Measurements from ENCODE around the gene LTBR. TPM values are rescaled to one million over a fixed set of nuclear protein-coding genes. Genes with fewer than 3 reads are reported as not detected.

LTBR gene
- total RNA-seq, 1 experiment from 2014 or later = 3.1 TPM

DNA sequence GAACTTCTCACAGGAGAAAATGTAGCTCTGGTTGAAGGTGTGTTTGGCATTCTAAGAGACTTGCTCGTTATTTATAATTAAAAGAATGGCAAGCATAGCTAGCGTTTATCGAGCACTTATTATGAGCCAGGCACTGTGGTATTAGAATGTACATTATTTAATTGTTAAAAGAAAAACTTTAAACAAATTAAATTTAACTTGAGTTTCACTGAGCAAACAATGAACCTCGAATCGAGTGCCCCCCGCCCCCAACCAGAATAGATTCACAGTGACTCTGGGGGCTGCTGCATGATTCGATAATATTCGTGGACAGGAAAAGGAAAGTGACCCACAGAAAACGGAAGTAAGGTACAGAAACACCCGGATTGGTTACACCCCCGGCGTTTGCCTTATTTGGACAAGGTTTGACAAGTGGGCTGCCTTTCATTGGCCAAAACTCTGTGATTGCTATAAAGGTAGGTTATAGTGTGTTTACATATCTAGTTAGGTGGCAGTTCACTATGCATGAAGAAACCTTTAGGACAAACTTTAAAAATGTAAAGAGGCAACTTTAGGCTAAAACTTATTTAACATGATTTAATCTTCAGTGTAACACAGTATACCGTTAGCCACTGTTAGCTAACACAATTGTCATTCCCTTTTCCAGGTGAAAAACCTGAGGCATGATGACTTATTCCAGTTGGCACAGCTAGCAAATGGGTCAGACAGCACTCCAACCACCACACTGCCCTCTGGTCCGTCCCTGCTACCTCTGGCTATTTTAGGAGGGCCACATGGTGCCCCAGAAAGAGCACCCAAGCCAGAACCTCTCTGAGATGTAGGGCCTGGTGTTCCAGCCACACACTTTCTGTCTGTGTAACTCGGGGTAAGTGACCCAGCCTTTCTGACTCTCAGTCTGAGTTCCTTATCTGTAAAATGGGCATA is 15.7 kb upstream of the LTBR start:
- in situ Hi-C loops (cut with HindIII; ENCODE audit: low pct_unique_long_range_greater_than_20kb, low sequenced_read_pairs) = no loop called here
- CTCF ChIA-PET = no interaction called here
- POLR2A ChIA-PET = interaction anchor here (0.6 to 0.7 kb wide), 2 partner anchors 39 to 166 kb away, joined by 3 to 9 read pairs; partner anchors contain the start of gene GAPDH
- peaks cover 46% of the 10 kb centered on the region for H3K4me1 ChIP-seq (ENCODE audit: control insufficient read depth, insufficient read depth, low read length)
- H3K4me3 ChIP-seq (ENCODE audit: low read depth in 2 of 2, low read length in 2 of 2) = peak overlapping the region in 1 of 2 experiments; percentile 3; a peak in 1 of 4 replicates
- H3K9me3 ChIP-seq (ENCODE audit: control insufficient read depth, insufficient read depth, low read depth, low read length) = no peaks in the 10 kb centered on the region
- ATAC-seq (peak; percentile 11; the same call in 1 of the 2 replicates), DNase-seq (ENCODE audit: low read depth, low spot score) (no peak)
- H3K27me3 ChIP-seq (ENCODE audit: control insufficient read depth, insufficient read depth, low read length) = no peaks in the 10 kb centered on the region
- no TSS peak for BruUV-seq (replicated peaks)
- H3K36me3 ChIP-seq (ENCODE audit: control insufficient read depth, insufficient read depth, low read length) = no peaks in the 10 kb centered on the region
- intact Hi-C loops (cut with micrococcal nuclease; ENCODE audit: unreplicated experiment) = no loop called here
- H3K27ac ChIP-seq (ENCODE audit: low read length) = peak overlapping the region; percentile 93
- TF ChIP-seq TCF7L2 (IDR thresholded peaks at IDR 0.05; ENCODE audit: low read depth, low read length) (no peak), REST (IDR thresholded peaks at IDR 0.05; ENCODE audit: insufficient read depth in 1 of 2, low read depth in 2 of 2, low read length in 1 of 2) (no peak), SIN3A (IDR thresholded peaks at IDR 0.05; ENCODE audit: borderline replicate concordance, insufficient read depth, low read depth, low read length) (no peak), POLR2AphosphoS5 (IDR thresholded peaks at IDR 0.05; ENCODE audit: low read depth, low read length) (no peak)
- TF ChIP-seq, protein P1, sequence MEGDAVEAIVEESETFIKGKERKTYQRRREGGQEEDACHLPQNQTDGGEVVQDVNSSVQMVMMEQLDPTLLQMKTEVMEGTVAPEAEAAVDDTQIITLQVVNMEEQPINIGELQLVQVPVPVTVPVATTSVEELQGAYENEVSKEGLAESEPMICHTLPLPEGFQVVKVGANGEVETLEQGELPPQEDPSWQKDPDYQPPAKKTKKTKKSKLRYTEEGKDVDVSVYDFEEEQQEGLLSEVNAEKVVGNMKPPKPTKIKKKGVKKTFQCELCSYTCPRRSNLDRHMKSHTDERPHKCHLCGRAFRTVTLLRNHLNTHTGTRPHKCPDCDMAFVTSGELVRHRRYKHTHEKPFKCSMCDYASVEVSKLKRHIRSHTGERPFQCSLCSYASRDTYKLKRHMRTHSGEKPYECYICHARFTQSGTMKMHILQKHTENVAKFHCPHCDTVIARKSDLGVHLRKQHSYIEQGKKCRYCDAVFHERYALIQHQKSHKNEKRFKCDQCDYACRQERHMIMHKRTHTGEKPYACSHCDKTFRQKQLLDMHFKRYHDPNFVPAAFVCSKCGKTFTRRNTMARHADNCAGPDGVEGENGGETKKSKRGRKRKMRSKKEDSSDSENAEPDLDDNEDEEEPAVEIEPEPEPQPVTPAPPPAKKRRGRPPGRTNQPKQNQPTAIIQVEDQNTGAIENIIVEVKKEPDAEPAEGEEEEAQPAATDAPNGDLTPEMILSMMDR (IDR thresholded peaks at IDR 0.05) = no peak

GRCh38 chr12:6368906-6369525 is 14.9 kb upstream of the LTBR start:
- TF ChIP-seq POLR2AphosphoS5 (IDR thresholded peaks at IDR 0.05; ENCODE audit: low read depth, low read length) (no peak), TCF7L2 (IDR thresholded peaks at IDR 0.05; ENCODE audit: low read depth, low read length) (no peak), SIN3A (IDR thresholded peaks at IDR 0.05; ENCODE audit: borderline replicate concordance, insufficient read depth, low read depth, low read length) (no peak), REST (IDR thresholded peaks at IDR 0.05; ENCODE audit: insufficient read depth in 1 of 2, low read depth in 2 of 2, low read length in 1 of 2) (no peak)
- TF ChIP-seq, protein P1 (IDR thresholded peaks at IDR 0.05) = no peak
- Histone ChIP-seq H3K27ac (ENCODE audit: low read length) (peak overlapping the region; percentile 93), H3K4me1 (ENCODE audit: control insufficient read depth, insufficient read depth, low read length) (peaks cover 54% of the 10 kb centered on the region), H3K36me3 (ENCODE audit: control insufficient read depth, insufficient read depth, low read length) (no peaks in the 10 kb centered on the region), H3K9me3 (ENCODE audit: control insufficient read depth, insufficient read depth, low read depth, low read length) (no peaks in the 10 kb centered on the region), H3K27me3 (ENCODE audit: control insufficient read depth, insufficient read depth, low read length) (no peaks in the 10 kb centered on the region), H3K4me3 (ENCODE audit: low read depth in 2 of 2, low read length in 2 of 2) (no peak overlapping the region)
- ATAC-seq = no peak
- BruUV-seq (replicated peaks) = no TSS peak
- intact Hi-C loops (cut with micrococcal nuclease; ENCODE audit: unreplicated experiment) (no loop called here), in situ Hi-C loops (cut with HindIII; ENCODE audit: low pct_unique_long_range_greater_than_20kb, low sequenced_read_pairs) (no loop called here)
- DNase-seq (ENCODE audit: low read depth, low spot score) = no peak
- ChIA-PET CTCF (no interaction called here), POLR2A (no interaction called here)
